AML-193 (cell line): ENCODE results near the gene BCL2.
A peak's percentile ranks its signal among the peaks of the same experiment; 100 is the strongest.

Experiments
- DNase-seq, 2 experiments: peaks; one replicate each; lab custom pipeline; 2025; lab: John Stamatoyannopoulos, UW

The BCL2 gene

DNA sequence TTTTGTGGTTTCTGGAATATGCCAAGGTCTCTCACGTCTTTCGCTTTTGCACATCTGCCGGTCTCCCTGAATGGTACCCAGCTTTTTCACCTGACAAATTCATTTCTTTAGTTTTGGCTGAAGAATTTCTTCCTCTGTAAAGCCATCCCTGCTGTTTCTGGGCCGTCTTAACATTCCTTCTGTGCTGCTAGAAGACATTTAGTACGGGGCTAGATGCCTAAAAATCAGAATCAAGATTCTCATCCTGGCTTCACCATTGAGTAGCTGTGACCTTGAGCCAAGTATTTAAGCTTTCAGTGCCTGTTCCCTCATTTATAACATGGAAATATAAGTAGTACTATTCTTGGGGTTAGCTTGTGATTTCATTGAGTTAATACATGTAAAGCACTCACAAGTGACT is 6.4 kb upstream of the BCL2 start:
- DNase-seq: no peak

DNA sequence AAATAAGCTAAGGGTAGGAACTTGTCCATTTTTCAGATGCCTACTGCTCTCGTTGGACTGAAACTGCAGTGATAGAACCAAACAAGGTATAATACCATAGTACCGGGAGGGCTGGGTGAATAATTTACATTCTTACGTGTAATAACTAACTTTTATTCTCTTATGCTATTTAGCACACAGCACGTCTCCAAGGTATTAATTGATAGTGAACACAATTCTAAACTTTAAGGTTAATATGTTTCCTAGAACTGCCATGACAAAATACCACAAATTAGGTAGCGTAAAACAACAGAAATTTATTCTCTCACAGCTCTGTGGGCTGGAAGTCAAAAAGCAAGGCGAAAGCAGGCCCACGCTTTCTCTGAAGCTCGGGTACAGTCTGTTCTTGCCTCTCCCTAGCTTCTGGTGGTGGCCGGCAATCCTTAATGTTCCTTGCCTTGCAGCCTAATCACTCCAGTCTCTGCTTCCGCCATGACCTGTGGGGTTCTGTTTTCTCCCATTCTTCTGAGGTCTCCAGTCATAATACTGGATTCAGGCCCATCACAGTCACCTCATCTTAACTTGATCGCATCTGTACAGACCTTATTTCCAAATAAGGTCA is 5.6 kb upstream of the BCL2 start:
- DNase-seq: no peak

DNA sequence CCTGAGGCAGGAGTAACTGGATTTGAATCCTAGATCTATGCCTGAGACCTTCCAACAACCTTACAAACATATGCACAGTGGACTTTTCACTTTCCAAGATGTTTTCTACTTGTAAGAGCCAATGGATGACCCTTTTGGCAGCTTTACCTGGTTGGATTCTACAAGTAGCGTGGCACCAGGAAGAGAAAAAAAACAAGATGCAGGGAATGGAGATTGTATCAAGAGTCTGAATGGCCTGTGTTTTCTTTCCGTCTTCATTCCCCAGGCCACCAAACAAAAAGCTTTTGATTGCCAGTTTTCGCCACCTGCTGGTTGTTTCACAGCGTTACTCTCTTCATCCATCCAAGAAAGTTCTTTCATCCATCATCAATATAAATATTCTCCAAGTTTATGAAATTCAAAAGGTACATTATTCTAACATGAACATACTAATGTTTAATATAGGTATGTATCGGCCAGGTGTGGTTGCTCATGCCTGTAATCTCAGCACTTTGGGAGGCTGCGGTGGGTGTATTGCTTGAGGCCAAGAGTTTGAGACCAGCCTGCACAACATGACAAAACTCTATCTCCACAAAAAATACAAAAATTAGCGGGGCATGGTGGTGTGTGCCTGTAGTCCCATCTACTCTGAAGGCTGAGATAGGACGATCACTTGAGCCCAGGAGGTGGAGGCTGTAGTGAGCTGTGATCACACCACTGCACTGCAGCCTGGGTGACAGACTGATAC is 3.5 kb upstream of the BCL2 start:
- DNase-seq: peak; percentile 80 to 81

DNA sequence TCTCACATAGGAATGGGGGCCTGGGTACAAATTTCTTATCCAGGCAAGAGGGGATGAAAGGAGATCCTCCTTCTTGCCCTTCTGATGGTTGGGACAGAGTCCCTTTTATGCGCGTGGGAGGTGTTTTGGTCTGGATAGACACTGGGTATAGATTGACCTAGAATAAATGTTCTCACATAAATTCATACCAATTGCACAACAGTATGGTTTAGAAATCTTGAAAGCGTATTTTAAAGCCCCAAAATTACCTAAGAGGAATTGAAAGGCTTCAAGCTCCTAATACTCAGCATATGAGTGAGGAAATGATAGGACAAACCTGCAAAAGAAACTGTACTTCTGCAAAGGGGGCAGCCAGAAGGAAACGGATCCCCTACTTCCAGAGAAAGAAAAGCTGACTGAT is 2.6 kb upstream of the BCL2 start:
- DNase-seq: peak; percentile 67 to 70

DNA sequence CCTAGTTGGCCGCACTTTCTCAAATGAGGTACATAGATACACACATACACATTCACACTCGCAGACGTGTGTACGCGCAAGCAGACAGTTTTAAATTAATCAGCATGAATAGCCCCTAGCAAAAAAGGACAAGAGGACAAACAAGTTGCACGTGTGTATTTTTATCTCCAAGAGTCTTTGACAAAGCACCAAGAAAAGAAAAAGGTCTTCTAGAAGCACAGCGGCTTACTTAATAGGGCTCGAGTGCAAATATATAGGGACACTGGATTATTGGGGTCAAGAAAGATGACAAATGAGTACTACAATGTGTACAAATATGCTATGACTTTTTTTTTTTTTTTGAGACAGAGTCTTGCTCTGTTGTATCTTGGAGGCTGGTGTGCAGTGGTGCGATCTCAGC is 1.7 kb upstream of the BCL2 start:
- no peak for DNase-seq

DNA sequence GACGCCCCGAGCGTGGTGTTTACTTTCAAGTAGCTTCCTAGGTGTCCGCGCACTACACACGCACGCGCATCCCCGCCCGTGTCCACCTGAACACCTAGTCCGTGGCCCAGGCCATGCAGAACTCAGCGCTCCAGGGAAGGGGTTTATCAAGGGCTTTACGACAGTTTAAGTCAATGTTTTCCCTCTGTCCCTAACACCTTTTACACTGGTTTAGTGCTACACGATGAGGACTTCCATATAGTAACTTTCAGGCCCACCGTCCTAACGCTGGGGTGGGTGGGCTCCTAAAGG is 1.4 kb upstream of the BCL2 start:
- no peak for DNase-seq

DNA sequence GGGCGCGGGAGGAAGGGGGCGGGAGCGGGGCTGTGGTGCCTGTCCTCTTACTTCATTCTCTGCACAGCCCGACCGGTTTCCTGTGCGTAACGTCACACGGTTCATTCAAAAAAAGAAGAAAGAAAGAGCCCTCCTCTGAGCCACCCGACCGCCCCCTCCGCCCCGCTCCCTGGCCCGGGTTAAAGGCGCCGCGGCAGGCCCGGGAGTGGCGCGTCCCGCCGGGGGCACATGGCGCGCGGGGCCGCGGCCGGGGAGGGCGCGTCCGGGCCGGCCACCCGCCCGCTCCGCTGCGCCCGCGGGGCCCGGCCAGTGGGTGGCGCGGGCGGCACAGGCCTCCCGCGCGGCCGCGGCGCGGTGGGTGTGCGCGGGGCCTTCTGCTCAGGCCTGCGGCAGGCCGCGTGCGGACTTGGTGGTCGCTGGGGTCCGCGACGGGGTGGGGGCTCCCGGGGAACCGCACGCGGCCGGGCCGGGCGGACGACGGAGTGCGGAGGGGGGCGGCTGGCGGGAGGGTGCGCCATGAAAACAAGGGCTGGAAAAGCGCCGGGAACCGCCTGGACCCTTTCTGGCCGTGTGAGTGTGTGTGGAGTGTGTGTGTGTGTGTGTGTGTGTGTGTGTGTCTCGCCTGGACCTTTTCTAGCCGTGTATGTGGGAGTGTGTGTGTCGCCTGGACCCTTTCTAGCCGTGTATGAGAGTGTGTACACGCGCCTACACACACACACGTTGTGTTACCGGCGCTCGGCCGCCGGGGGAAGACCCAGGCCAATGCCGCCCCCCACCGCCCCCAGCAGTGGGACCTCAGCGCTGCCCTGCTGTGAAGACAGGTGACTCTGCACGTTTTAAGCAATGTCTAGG is 780 bp upstream of the BCL2 start:
- DNase-seq: peak; percentile 85 to 87

DNA sequence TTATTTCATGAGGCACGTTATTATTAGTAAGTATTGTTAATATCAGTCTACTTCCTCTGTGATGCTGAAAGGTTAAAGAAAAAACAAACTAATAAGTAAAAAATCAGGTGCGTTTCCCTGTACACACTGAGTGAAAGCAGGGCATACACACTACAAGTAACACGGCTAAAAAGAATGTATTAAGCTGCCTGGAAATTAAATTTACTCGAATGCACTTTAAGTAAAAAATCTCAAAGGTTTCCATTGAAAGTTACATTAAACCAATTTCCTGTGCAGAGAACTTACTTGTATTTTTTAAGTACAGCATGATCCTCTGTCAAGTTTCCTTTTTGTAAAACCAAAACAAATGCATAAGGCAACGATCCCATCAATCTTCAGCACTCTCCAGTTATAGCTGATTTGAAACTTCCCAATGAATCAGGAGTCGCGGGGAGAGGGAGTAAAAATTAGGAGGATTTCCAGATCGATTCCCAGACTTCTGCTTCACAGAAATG is 633 bp downstream of the BCL2 start:
- no peak for DNase-seq

DNA sequence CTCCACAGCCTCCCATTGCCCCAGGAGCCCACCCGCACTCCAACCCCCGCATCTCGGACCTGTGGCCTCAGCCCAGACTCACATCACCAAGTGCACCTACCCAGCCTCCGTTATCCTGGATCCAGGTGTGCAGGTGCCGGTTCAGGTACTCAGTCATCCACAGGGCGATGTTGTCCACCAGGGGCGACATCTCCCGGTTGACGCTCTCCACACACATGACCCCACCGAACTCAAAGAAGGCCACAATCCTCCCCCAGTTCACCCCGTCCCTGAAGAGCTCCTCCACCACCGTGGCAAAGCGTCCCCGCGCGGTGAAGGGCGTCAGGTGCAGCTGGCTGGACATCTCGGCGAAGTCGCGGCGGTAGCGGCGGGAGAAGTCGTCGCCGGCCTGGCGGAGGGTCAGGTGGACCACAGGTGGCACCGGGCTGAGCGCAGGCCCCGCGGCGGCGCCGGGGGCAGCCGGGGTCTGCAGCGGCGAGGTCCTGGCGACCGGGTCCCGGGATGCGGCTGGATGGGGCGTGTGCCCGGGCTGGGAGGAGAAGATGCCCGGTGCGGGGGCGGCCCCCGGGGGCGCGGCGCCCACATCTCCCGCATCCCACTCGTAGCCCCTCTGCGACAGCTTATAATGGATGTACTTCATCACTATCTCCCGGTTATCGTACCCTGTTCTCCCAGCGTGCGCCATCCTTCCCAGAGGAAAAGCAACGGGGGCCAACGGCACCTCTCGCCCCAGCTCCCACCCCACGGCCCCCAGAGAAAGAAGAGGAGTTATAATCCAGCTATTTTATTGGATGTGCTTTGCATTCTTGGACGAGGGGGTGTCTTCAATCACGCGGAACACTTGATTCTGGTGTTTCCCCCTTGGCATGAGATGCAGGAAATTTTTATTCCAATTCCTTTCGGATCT is 1.3 kb downstream of the BCL2 start:
- DNase-seq: peak; percentile 54 to 67

DNA sequence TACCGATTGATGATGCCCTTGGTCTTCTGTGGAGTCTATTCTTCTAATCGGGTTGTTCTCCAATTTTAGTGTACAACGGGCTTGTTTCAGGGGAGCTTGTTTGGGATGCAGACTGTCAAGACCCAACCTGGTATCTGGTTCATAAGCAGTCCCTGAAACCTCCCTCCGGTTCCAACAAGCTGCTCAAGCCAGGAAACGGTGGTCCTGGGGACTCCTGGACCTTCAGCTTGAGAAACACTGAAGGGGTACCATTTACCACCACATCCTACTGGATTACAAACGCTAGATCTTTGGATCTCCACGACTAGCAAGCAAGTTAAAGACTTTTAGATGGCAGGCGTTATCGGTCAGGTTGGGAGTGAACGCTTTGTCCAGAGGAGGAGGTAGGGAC is 2.0 kb downstream of the BCL2 start:
- no peak for DNase-seq

DNA sequence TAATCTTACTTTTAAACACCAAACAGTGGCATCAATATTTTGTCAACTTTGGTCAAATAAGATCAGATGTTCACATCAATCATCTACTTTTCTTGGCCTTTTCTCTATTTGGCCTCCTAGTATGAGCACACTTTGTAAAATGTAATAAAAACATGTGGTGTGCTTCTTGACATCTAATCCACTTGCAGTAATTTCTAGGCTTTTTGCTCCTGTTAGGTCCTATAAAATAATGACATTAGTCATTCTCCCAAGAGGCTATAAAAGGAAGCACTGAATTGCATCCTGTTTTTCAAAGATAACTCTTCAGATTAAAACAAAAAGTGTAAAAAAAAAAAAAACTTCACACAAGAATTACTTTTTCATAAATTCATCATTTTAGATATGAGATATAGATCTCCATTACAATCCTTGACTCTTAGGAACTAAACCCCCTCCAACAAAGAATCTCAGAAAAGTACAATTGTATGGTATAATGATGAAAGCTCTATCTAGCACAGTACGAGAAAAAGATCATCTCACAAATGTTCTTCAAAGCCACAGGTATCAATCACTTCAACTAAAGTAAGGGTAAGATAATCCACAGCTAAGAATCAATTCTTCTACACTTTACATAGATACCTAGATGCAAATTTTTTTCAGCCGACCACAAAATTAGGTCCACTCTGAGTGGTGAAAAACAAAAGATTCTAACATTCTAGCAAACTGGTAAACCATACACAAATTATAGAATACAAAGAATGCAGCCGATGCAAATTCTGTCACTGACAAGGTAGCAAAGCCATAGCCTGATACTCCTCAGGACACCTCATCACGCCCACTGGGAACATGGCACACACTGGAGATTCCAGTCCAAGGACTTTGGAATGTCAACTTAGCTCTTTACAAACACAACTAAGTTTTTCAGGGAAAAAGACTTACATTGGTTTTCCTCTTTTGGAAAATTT is 2.7 kb downstream of the BCL2 start:
- no peak for DNase-seq

DNA sequence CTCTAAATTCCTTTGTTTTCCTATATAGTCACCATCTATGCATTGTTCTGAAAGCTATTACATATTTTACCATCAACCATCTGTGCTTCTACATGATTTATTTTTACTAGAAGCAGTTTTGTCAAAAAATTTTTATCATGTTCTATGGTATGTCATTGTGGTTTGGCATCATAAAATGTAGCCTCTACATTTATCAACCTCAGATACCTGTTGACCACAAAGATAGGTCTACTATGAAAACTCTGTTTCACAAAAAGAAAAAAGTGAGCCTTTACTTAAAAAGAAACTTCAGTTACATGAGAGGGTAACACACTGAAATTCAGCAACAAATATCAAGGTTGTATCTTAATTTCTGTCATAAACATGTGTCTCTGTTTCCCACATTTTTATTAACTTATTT is 3.7 kb downstream of the BCL2 start:
- no peak for DNase-seq

DNA sequence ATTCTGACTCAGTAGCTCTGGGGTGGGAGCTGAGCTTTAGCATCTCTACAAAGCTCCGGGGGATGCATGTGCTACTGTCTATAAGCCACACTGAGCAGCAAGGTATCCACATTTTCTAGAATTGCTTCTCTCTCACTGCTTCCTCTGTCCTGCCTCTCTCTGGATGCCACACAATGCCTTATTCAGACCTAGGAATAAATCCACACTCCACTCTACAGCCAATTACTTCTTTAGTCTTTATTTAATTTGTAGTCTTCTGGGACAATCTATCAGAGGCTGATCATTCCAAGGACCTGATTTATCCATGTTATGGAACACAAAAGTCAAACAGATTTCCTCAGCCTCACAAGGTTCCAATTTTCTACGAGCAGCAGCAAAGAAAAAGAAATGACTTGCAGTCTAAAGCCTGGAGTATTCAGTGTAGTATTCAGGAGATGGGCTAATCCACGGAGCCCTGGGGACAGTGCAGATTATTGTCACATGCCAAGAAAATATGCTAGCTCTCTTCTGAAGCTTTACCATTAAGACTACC is 4.4 kb downstream of the BCL2 start:
- no peak for DNase-seq

DNA sequence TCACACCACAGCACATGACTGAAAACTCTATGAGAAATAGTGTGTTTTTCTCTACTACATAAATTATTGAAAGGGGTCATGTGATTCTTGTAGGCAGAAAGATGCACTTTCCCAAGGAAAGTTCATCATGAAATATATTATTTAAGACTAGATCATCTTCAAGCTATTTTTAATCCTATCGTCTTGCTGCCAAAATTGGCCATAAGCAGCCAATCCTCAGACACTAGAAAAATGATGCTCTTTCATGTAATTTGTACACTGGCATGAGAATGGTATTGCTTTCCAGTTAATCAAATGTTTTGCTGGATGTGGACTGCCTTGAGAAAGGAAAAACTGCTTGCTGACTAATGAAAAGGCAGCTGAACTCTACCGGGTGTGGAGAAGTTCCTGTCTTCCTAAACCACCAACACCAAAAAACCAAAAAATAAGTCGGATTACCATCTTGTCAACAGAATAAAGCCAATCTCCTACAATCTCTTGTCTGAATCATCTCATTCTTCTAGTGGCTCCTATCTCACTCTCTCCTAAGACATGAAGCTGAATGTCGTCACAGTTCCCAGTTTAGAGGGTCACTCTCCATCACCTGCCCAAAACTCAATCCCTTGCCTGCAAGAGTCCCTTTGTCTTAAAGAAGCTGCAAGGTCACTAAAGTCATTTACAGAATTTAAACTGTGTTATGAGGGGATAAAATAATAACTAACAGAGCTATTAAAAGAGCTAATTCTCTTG is 5.3 kb downstream of the BCL2 start:
- peak in 1 of 2 experiments; percentile 7 for DNase-seq

DNA sequence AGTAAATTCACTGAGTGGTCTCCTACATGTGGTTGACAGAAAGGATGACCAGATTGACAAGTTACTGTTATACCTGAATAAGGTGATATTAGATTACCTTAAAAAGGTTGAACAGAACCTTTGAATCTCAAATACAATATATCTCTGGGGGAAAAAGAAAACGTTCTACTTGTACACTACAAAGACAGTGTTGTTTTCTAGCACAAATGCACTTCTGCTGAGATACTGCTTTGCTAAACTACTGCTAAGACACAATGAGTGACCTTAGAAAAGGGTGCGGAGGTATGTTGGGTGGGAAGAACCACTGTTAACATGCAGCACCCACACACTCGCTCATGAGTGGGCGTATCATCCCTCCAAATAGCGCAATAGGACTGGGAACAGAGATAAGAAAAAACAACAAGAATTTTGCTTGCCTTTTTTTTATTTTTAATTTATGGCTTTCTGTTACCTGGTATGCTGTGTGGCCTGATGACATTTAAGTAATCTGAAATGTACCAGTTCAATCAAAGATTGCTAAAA is 6.1 kb downstream of the BCL2 start:
- DNase-seq: no peak

DNA sequence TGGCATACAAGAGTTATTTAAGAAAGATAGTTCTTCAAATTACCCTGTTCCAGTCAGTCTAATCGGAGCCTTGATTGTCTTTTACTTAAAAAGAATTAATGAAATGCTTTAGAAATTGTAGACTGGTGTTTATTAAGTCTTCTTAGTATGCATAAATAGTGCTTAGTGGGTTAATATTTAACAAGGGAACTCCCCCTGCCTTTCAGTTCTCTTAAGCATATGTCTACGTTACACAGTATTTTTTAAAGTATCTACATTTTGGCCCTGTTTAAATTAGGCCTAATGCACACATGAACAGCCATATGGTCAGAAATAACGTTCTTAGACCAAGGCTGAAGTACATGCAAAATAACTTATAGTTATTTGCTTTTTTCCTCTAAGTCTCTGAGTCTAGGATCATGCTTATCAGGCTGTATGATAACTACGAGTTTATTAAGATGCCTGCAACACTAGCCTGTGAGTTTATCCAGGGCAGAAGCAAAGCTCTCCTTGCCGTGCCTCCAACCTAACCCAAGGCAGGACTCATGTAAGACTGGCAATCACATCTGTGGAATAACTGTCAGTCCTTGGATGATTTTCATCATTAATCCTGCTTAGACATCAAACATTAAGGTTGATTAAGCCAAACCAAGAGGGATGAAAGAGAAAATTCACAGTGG is 6.7 kb downstream of the BCL2 start:
- no peak for DNase-seq

DNA sequence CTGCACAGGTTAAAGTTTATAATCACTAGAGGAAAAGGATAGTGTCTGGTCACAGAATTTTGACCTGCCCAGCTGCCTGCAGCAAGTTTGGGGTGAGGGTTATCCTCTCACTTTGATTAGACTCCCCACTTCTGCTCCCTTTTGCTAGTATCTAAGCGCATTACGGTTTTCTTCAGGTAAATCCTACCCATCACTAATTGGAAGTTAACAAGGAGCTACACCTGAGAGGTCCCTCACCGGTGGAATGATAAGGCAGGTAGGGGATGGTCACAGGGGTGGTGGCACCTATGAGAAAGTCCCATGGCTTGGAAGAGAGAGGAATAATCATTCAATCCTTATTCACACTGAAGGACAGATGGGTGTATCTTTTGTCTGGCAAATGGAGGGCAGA is 7.6 kb downstream of the BCL2 start:
- no peak for DNase-seq

DNA sequence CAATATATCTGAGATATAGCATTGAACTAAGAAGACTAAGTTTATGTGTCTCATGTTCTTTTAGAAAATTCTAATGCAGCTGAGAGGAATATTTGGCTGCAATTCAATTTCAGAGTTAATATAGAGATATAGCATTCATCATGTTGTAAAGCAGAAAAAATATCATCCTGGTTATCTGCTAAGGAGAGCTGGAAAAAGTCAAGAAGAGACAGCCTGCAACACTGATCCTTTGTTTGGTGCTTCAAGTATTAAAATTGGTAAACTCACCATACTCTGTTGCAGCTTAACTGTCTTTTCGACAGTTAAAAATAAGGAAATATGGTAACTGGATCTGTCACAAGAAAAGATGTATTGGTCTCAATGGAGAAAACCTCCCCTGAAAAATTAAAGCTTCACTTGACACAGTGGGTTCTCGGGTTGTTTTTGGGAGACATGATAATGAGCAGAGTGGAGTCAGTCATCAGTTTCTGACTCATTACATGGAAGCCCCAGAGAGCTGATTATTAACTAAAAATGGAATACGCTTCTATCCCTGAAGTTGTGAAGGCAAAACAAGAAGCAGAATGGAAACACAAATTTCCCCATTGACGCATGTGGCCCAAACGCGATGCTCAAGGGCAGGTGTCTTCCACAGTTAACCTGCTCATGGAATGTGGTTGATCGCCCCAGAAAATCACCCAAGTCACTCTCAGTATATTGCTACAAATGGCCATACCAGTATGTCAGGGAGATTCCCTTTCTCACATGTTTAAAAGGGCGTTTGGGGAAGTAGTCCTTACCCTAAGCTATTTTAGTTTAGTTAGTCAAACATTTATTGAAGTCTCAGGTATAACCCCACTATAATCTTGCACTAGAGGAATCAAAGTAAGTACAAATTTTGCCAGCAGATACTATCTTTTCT is 8.2 kb downstream of the BCL2 start:
- peak in 1 of 2 experiments; percentile 7 for DNase-seq
